Measurements from ENCODE around the gene ZNF816. TPM values are rescaled to one million over a fixed set of nuclear protein-coding genes. Genes with fewer than 3 reads are reported as not detected.

Gene ZNF816
- total and polyA plus RNA-seq, 2 of the 8 experiments (the other 6 are each of a cell fraction or from before 2014, with no cell fraction given), result 2.7 to 13.2 TPM

GRCh38 chr19:52941941-52942385 lies 20.7 kb downstream of the ZNF816 start (continued):
- TF ChIP-seq CTCF (IDR thresholded peaks at IDR 0.05; ENCODE audit: control extremely low read depth in 1 of 3, insufficient read depth in 1 of 3, low read depth in 1 of 3, low read length in 3 of 3) (no peak), ATF2 (IDR thresholded peaks at IDR 0.05; ENCODE audit: low read length) (no peak), BRCA1 (IDR thresholded peaks at IDR 0.05; ENCODE audit: low read depth, low read length) (no peak), BACH1 (IDR thresholded peaks at IDR 0.05; ENCODE audit: low read length) (no peak), TCF12 (IDR thresholded peaks at IDR 0.05; ENCODE audit: low read depth, low read length) (no peak), CHD7 (IDR thresholded peaks at IDR 0.05; ENCODE audit: insufficient replicate concordance, low read length) (no peak), TAF1 (IDR thresholded peaks at IDR 0.05; ENCODE audit: low read depth, low read length) (no peak), POU5F1 (IDR thresholded peaks at IDR 0.05; ENCODE audit: low read depth, low read length) (no peak)

Data from H1 (cell line).